Neuron (in vitro differentiated cells): ENCODE measurements around the gene CSNK2B.
A peak's percentile ranks its signal among the peaks of the same experiment; 100 is the strongest.

Source experiments
- H2AFZ ChIP-seq: one replicate; pipeline ENCODE4 v1.6.1; 2013; ENCODE audit warnings: low read depth, mild to moderate bottlenecking, inconsistent platforms, low read length, moderate library complexity
- H3K27me3 ChIP-seq: one replicate; pipeline ENCODE4 v1.6.1; 2013; ENCODE audit warnings: low read length; ENCODE audit not compliant: insufficient read depth
- H3K36me3 ChIP-seq: one replicate; pipeline ENCODE4 v1.6.1; 2013; ENCODE audit warnings: low read length; ENCODE audit not compliant: insufficient read depth
- H3K4me1 ChIP-seq: one replicate; pipeline ENCODE4 v1.6.1; 2013; ENCODE audit warnings: low read length; ENCODE audit not compliant: insufficient read depth
- H3K4me3 ChIP-seq: 2 replicates; pipeline ENCODE4 v1.5.1; 2013; ENCODE audit warnings: mild to moderate bottlenecking, low read length, moderate library complexity
- H3K9me3 ChIP-seq: one replicate; pipeline ENCODE4 v1.6.1; 2013; ENCODE audit warnings: low read length

The CSNK2B gene

DNA sequence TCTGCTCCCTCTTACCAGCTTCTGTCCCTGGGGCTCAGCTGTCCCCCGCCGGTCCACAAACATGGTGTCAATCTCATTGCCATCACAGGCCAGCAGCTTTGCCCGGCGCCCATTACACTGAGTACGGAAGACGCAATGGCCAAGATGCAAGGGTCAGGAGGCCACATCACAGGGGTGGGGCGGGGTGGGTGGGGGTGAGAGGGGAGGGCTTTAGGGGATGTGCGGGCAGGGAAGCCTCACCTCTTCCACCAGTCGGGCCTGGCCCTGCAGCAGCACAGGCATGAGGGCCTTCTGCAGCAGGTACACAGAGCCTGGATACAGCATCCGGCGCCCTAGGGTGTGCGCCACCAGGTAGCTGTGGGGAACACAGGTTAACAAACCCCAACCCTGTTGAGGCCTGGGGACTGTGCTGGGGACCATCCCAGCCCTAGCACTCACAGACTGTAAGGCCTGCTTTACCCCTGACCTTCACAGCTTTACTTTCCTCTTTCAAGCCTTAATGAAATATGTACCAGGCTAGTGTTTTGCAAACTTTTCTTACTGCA lies 25.8 kb downstream of the CSNK2B start:
- Histone ChIP-seq H3K4me3 (no peak overlapping the region), H3K36me3 (peaks cover 84% of the 10 kb centered on the region), H3K27me3 (no peaks in the 10 kb centered on the region), H2AFZ (no peak overlapping the region), H3K9me3 (no peaks in the 10 kb centered on the region), H3K4me1 (no peaks in the 10 kb centered on the region)

GRCh38 chr6:31692353-31692752 lies 26.5 kb downstream of the CSNK2B start:
- Histone ChIP-seq H2AFZ (no peak overlapping the region), H3K36me3 (peaks cover 82% of the 10 kb centered on the region), H3K4me1 (no peaks in the 10 kb centered on the region), H3K27me3 (no peaks in the 10 kb centered on the region), H3K9me3 (no peaks in the 10 kb centered on the region), H3K4me3 (no peak overlapping the region)

- no peaks in the 10 kb centered on the region for H3K4me1 ChIP-seq
- H3K27me3 ChIP-seq: no peaks in the 10 kb centered on the region
- peaks cover 82% of the 10 kb centered on the region for H3K36me3 ChIP-seq
- H3K9me3 ChIP-seq: no peaks in the 10 kb centered on the region
- no peak overlapping the region for H2AFZ ChIP-seq
- H3K4me3 ChIP-seq: no peak overlapping the region
Measured at GRCh38 chr6:31692886-31693285, 27.0 kb downstream of the CSNK2B start.

DNA sequence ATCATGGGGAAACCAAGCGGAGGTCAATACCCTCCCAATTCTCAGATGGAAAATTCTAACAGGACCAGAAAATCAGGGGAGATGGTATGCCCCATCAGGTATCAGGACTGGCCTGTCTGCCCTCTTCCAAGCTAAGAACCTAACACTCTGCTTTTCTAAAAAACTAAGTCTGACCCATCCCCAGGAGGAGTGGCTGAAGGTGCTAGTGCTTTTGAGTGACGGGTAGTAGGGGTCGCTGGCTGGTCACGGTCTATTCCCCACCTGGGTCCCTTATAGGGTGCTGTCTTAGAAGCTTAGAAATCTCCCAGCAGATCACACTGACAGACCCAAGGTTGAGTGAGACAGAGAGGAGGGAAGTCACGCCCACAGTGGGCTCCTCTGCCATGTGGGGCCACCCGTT lies 27.7 kb downstream of the CSNK2B start:
- Histone ChIP-seq H3K4me3 (no peak overlapping the region), H3K9me3 (no peaks in the 10 kb centered on the region), H3K36me3 (peaks cover 79% of the 10 kb centered on the region), H3K4me1 (no peaks in the 10 kb centered on the region), H2AFZ (no peak overlapping the region), H3K27me3 (no peaks in the 10 kb centered on the region)

- Histone ChIP-seq H3K4me3 (no peak overlapping the region), H3K9me3 (no peaks in the 10 kb centered on the region), H2AFZ (no peak overlapping the region), H3K4me1 (peaks cover 9% of the 10 kb centered on the region), H3K27me3 (no peaks in the 10 kb centered on the region), H3K36me3 (peaks cover 56% of the 10 kb centered on the region)
Measured at GRCh38 chr6:31697555-31697954, 31.7 kb downstream of the CSNK2B start.

GRCh38 chr6:31700740-31701401 lies 35.0 kb downstream of the CSNK2B start:
- no peak overlapping the region for H2AFZ ChIP-seq
- H3K4me3 ChIP-seq: no peak overlapping the region
- peaks cover 9% of the 10 kb centered on the region for H3K4me1 ChIP-seq
- no peaks in the 10 kb centered on the region for H3K27me3 ChIP-seq
- no peaks in the 10 kb centered on the region for H3K9me3 ChIP-seq
- peaks cover 32% of the 10 kb centered on the region for H3K36me3 ChIP-seq

GRCh38 chr6:31701666-31702404 lies 36.0 kb downstream of the CSNK2B start:
- H3K36me3 ChIP-seq: peaks cover 26% of the 10 kb centered on the region
- H3K4me1 ChIP-seq: peaks cover 9% of the 10 kb centered on the region
- H3K9me3 ChIP-seq: no peaks in the 10 kb centered on the region
- no peak overlapping the region for H2AFZ ChIP-seq
- H3K4me3 ChIP-seq: peak overlapping the region; percentile 93
- no peaks in the 10 kb centered on the region for H3K27me3 ChIP-seq

GRCh38 chr6:31702405-31702818 lies 36.5 kb downstream of the CSNK2B start:
- Histone ChIP-seq H3K9me3 (no peaks in the 10 kb centered on the region), H2AFZ (peak overlapping the region; percentile 87), H3K27me3 (no peaks in the 10 kb centered on the region), H3K4me3 (peak overlapping the region; percentile 93), H3K36me3 (peaks cover 22% of the 10 kb centered on the region), H3K4me1 (peaks cover 9% of the 10 kb centered on the region)

DNA sequence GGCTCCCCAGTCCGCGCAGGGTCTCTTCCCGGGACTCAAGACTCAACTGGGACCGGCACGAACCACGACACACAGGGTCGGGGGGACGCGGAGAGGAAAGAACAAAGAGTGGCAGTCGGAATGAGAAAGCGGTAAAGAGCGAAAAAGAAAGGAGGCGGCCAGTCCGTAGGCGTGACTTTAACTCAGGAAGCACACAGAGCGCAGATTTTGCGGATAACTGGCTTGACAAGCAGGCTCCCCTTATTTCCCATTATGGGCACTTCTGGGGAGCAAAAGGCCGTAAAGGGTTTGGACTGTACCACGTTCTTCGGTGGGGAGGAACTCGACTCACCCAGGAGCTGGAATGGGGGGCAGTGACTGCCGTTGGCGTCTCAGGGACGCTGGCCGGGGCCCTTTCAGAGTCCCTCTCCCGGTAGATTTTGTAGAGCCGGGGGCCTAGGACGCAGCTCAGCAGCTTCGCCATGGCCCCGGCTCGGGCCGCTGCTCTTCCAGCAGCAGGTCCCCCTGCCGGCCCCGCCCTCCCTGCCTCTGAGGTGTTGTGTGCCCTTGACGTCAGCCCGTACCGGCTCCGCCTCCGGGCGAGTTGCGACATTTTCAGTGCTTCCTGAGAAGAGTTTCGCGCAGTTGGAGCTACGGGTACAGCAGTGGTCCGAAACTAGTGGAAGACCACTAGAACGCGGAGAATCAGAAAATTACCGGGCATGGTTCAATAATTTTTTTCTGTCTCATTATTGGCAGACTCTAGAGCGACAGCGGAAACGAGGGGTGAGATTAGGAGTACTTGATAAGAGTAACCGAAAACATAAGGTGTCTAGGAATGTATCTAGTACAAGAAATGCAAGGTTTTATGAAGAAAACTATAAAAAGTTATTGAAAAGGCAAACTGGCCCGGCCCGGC lies 37.2 kb downstream of the CSNK2B start, which contains the start of gene ABHD16A:
Gene ABHD16A (minus strand): TSS at position 506 of the 898 bp plus-strand sequence. CDS start 43 bp downstream, at position 463.
- H3K9me3 ChIP-seq: no peaks in the 10 kb centered on the region
- H3K27me3 ChIP-seq: no peaks in the 10 kb centered on the region
- peaks cover 9% of the 10 kb centered on the region for H3K4me1 ChIP-seq
- H3K4me3 ChIP-seq: peak within 1 kb of the TSS; percentile 93
- H2AFZ ChIP-seq: peak within 1 kb of the TSS; percentile 87
- peaks cover 15% of the 10 kb centered on the region for H3K36me3 ChIP-seq

DNA sequence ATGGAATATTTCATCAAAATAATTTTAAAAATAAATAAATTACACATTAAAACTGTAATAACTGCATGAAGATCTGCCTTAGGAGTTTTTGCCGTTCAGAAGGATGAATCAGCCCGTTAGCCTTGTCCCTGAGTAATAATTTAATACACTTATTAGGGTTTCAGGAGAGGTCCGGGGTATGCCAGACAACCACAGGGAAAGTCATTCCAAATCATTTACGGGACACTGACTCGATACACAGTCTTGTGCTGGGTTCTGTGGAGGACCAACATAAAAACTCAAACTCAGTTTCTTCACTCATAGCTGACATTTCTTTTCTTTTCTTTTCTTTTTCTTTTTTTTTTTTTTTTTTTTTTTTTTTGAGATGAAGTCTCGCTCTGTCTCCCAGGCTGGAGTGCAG lies 40.1 kb downstream of the CSNK2B start:
- H2AFZ ChIP-seq: no peak overlapping the region
- no peak overlapping the region for H3K4me3 ChIP-seq
- H3K4me1 ChIP-seq: peaks cover 9% of the 10 kb centered on the region
- peaks cover 3% of the 10 kb centered on the region for H3K36me3 ChIP-seq
- H3K27me3 ChIP-seq: no peaks in the 10 kb centered on the region
- no peaks in the 10 kb centered on the region for H3K9me3 ChIP-seq

- Histone ChIP-seq H3K36me3 (no peaks in the 10 kb centered on the region), H2AFZ (no peak within 1 kb of the TSS), H3K9me3 (no peaks in the 10 kb centered on the region), H3K4me1 (peaks cover 7% of the 10 kb centered on the region), H3K27me3 (no peaks in the 10 kb centered on the region), H3K4me3 (no peak within 1 kb of the TSS)
Measured at GRCh38 chr6:31706599-31706998, 40.7 kb downstream of the CSNK2B start, which contains the start of gene LY6G6F. LY6G6F (plus strand) TSS chr6:31706866; CDS start chr6:31706907, 41 bp downstream.

DNA sequence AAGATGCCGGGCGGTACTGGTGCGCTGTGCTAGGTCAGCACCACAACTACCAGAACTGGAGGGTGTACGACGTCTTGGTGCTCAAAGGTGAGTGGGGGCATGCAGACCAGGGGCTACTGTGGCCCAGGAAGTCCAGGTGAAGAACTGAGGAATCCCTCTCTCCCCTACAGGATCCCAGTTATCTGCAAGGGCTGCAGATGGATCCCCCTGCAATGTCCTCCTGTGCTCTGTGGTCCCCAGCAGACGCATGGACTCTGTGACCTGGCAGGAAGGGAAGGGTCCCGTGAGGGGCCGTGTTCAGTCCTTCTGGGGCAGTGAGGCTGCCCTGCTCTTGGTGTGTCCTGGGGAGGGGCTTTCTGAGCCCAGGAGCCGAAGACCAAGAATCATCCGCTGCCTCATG lies 41.8 kb downstream of the CSNK2B start:
- Histone ChIP-seq H3K4me3 (no peak overlapping the region), H3K27me3 (no peaks in the 10 kb centered on the region), H3K4me1 (no peaks in the 10 kb centered on the region), H2AFZ (no peak overlapping the region), H3K9me3 (no peaks in the 10 kb centered on the region), H3K36me3 (no peaks in the 10 kb centered on the region)
